HUES64 (cell line): ENCODE measurements around the gene RBMS3.
"Not testable (repeated sequence)": the region's sequence is repeated elsewhere in the genome, so short reads cannot be mapped to it uniquely, and the experiment has no call there.

Experiments
- H3K27ac ChIP-seq: 2 replicates; pipeline ENCODE4 v1.7.0; 2013; ENCODE audit warnings: low read depth, low read length, inconsistent platforms
- H3K27me3 ChIP-seq: 2 replicates; pipeline ENCODE4 v1.6.1; 2013; ENCODE audit warnings: mild to moderate bottlenecking, low read length; ENCODE audit not compliant: insufficient read depth
- H3K36me3 ChIP-seq: 2 replicates; pipeline ENCODE4 v1.6.1; 2013; ENCODE audit warnings: mild to moderate bottlenecking, low read length; ENCODE audit not compliant: insufficient read depth
- H3K4me1 ChIP-seq: 2 replicates; pipeline ENCODE4 v1.6.1; 2013; ENCODE audit warnings: mild to moderate bottlenecking, low read length, moderate library complexity; ENCODE audit not compliant: insufficient read depth
- H3K4me3 ChIP-seq: 2 replicates; pipeline ENCODE4 v1.5.1; 2013; ENCODE audit warnings: mild to moderate bottlenecking, low read length, moderate library complexity
- H3K9ac ChIP-seq: 2 replicates; pipeline ENCODE4 v1.6.1; 2013; ENCODE audit warnings: mild to moderate bottlenecking, low read depth, low read length
- H3K9me3 ChIP-seq: 2 replicates; pipeline ENCODE4 v1.6.1; 2013; ENCODE audit warnings: low read depth, low read length; ENCODE audit not compliant: insufficient read depth
- WGBS: fragments of 150-250, 120-280 bp; methylation state at CpG from one replicate; pipeline ENCODE4 v1.1.7; 2013; ENCODE audit warnings: missing lambda C conversion rate; 5-methylcytosine and 5-hydroxymethylcytosine counted together

The RBMS3 gene

GRCh38 chr3:29393946-29394345 lies 113.1 kb downstream of the RBMS3 start:
- WGBS = 89% methylated on average over 4 of the region's 4 CpGs
- H3K27me3 ChIP-seq, H3K4me1 ChIP-seq, H3K4me3 ChIP-seq, H3K36me3 ChIP-seq, H3K27ac ChIP-seq, H3K9ac ChIP-seq: not testable (repeated sequence)
- H3K9me3 ChIP-seq = peaks cover 18% of the 10 kb centered on the region

- peaks cover 18% of the 10 kb centered on the region for H3K9me3 ChIP-seq
- H3K9ac ChIP-seq = no peak overlapping the region
- WGBS = 95% methylated on average over 1 of the region's 3 CpGs
- no peak overlapping the region for H3K27ac ChIP-seq
- H3K4me1 ChIP-seq = no peaks in the 10 kb centered on the region
- no peak overlapping the region for H3K4me3 ChIP-seq
- no peaks in the 10 kb centered on the region for H3K27me3 ChIP-seq
- no peaks in the 10 kb centered on the region for H3K36me3 ChIP-seq
Measured at GRCh38 chr3:29397406-29397805, 116.5 kb downstream of the RBMS3 start.

DNA sequence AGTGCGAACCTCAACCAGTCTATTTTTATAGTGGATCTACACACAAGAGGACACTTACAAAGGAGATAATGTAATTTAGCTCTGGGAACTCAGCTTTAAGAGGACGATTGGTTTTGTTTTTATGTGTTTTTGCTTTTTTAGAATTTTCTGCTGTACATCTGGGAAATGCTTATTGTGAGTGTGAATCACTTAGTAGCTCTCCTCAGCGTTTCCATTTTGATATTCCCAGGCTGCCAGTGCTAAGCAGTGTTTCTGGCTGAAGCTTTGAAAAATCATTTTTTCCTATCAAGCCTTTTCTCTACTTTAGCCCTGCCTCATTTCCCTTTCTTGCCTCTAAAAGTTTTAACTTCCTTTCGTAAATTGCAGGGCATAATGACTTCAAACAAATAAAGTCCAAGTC lies 117.9 kb downstream of the RBMS3 start:
- peaks cover 7% of the 10 kb centered on the region; the same call in 1 of the 2 replicates for H3K9me3 ChIP-seq
- no peaks in the 10 kb centered on the region for H3K4me1 ChIP-seq
- no peak overlapping the region for H3K27ac ChIP-seq
- no peak overlapping the region for H3K9ac ChIP-seq
- H3K4me3 ChIP-seq = no peak overlapping the region
- no peaks in the 10 kb centered on the region for H3K27me3 ChIP-seq
- H3K36me3 ChIP-seq = no peaks in the 10 kb centered on the region
- 93% methylated on average over 4 of the region's 4 CpGs for WGBS

DNA sequence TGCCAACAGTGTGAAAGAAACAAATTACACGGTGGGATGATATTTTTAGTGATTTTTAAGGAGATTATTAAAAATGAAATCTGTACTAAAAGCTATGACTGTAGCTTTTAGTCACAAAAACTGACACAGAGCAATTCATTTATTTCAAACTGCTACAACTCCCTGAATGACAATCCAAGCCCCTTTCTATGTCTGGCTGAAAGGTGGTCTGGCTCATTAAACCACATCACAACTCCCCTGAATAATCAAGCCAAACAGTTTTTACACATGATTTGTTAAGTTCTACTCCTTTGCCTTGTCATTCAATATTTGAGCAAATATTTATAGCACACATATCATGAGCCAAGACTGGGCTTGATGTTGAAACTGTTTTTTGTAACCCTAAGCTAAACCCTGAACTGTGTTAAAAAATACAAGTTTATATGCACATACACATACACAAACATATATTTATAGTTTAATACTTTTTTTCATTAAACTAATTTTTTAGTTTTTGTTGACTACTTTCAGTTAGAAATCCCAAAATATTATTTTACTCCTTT lies 125.5 kb downstream of the RBMS3 start:
- Histone ChIP-seq H3K27ac (no peak overlapping the region), H3K4me1 (peaks cover 6% of the 10 kb centered on the region; the same call in 1 of the 2 replicates), H3K36me3 (no peaks in the 10 kb centered on the region), H3K27me3 (no peaks in the 10 kb centered on the region), H3K9me3 (no peaks in the 10 kb centered on the region), H3K4me3 (no peak overlapping the region), H3K9ac (no peak overlapping the region)
- WGBS = 80% methylated on average over 1 of the region's 1 CpG

DNA sequence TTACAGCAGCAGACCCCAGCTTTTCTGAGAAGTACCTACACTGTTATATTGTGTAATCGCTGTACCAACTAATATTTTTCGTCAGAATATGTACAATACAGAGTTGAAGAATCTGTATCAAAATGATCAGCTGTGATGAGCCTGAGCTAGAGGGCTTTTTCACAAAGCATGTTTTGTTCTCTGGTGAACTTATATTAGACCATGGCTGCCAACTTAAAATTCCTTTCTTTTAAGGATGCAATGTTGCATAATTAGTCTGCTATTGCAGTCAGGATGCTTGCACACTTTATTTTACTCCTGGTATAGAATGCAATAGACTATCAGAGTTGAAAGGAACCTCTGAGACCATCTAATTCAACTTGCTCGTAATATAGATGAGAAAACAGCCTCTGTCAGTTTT lies 127.8 kb downstream of the RBMS3 start:
- H3K4me3 ChIP-seq = no peak overlapping the region
- H3K9ac ChIP-seq = no peak overlapping the region
- H3K4me1 ChIP-seq = peaks cover 7% of the 10 kb centered on the region; the same call in 1 of the 2 replicates
- H3K36me3 ChIP-seq = no peaks in the 10 kb centered on the region
- no peaks in the 10 kb centered on the region for H3K27me3 ChIP-seq
- no peak overlapping the region for H3K27ac ChIP-seq
- no peaks in the 10 kb centered on the region for H3K9me3 ChIP-seq
- 97% methylated on average over 3 of the region's 3 CpGs for WGBS

GRCh38 chr3:29409409-29409808 lies 128.5 kb downstream of the RBMS3 start:
- no peak overlapping the region for H3K9ac ChIP-seq
- WGBS = 100% methylated on average over 2 of the region's 2 CpGs
- no peak overlapping the region for H3K4me3 ChIP-seq
- H3K9me3 ChIP-seq = no peaks in the 10 kb centered on the region
- no peaks in the 10 kb centered on the region for H3K27me3 ChIP-seq
- H3K4me1 ChIP-seq = peaks cover 14% of the 10 kb centered on the region
- H3K27ac ChIP-seq = no peak overlapping the region
- H3K36me3 ChIP-seq = no peaks in the 10 kb centered on the region

- WGBS = 74% methylated on average over 3 of the region's 3 CpGs
- no peak overlapping the region for H3K4me3 ChIP-seq
- H3K9ac ChIP-seq = no peak overlapping the region
- no peaks in the 10 kb centered on the region for H3K36me3 ChIP-seq
- H3K27me3 ChIP-seq = no peaks in the 10 kb centered on the region
- H3K4me1 ChIP-seq = peaks cover 17% of the 10 kb centered on the region
- no peak overlapping the region for H3K27ac ChIP-seq
- H3K9me3 ChIP-seq = no peaks in the 10 kb centered on the region
Measured at GRCh38 chr3:29410220-29410619, 129.3 kb downstream of the RBMS3 start.

GRCh38 chr3:29410660-29411405 lies 130.0 kb downstream of the RBMS3 start:
- Histone ChIP-seq H3K27ac (no peak overlapping the region), H3K9me3 (no peaks in the 10 kb centered on the region), H3K36me3 (no peaks in the 10 kb centered on the region), H3K27me3 (no peaks in the 10 kb centered on the region), H3K9ac (no peak overlapping the region), H3K4me1 (peaks cover 17% of the 10 kb centered on the region), H3K4me3 (no peak overlapping the region)
- WGBS = 88% methylated on average over 3 of the region's 3 CpGs

DNA sequence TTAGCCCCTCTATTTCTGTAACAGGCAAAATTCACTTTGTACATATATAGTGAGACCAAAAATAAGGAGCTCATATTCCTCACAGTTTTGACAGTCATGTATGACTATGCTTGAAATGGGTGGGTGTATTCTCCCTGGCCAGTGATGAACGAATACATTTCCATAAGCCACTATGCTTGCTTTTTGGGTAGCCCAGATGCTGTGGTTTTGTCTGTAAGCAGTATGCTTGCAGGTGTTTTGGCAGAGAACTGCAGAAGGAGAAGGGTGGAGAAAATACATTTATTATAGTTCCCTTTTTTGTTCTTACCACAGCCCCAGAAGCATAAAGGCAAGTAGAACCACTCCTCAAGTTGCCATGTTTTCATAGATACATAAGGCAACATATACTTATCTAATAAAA lies 131.2 kb downstream of the RBMS3 start:
- WGBS = 82% methylated on average over 1 of the region's 1 CpG
- no peaks in the 10 kb centered on the region for H3K36me3 ChIP-seq
- no peak overlapping the region for H3K9ac ChIP-seq
- no peaks in the 10 kb centered on the region for H3K9me3 ChIP-seq
- no peak overlapping the region for H3K4me3 ChIP-seq
- H3K4me1 ChIP-seq = peaks cover 21% of the 10 kb centered on the region
- no peak overlapping the region for H3K27ac ChIP-seq
- no peaks in the 10 kb centered on the region for H3K27me3 ChIP-seq

- no peak overlapping the region for H3K27ac ChIP-seq
- H3K36me3 ChIP-seq = no peaks in the 10 kb centered on the region
- no peak overlapping the region for H3K9ac ChIP-seq
- 93% methylated on average over 9 of the region's 11 CpGs for WGBS
- H3K27me3 ChIP-seq = no peaks in the 10 kb centered on the region
- H3K4me1 ChIP-seq = peaks cover 21% of the 10 kb centered on the region
- H3K4me3 ChIP-seq = no peak overlapping the region
- no peaks in the 10 kb centered on the region for H3K9me3 ChIP-seq
Measured at GRCh38 chr3:29414468-29415224, 133.8 kb downstream of the RBMS3 start.

- Histone ChIP-seq H3K27me3 (no peaks in the 10 kb centered on the region), H3K4me1 (peaks cover 17% of the 10 kb centered on the region), H3K4me3 (no peak overlapping the region), H3K9me3 (no peaks in the 10 kb centered on the region), H3K36me3 (no peaks in the 10 kb centered on the region), H3K27ac (no peak overlapping the region), H3K9ac (no peak overlapping the region)
- WGBS = 90% methylated on average over 3 of the region's 3 CpGs
Measured at GRCh38 chr3:29415482-29416223, 134.8 kb downstream of the RBMS3 start.
